GM12874 (cell line): ENCODE results near the gene SYT14.

Experiments
- CTCF ChIP-seq: IDR thresholded peaks from 2 replicates; pipeline ENCODE4 v1.5.1; 2011; ENCODE audit warnings: low read depth, mild to moderate bottlenecking, control low read depth, low read length, moderate library complexity; ENCODE audit not compliant: insufficient read depth

SYT14 gene

GRCh38 chr1:209937996-209938959 is at the start of gene SYT14:
TSS of gene SYT14 (plus strand) at chr1:209938217. CDS start at chr1:209938265, 48 bp downstream.
- no peak for TF ChIP-seq CTCF

- TF ChIP-seq CTCF: no peak
Observed at GRCh38 chr1:209889077-209889418, 49.0 kb upstream of the SYT14 start.

DNA sequence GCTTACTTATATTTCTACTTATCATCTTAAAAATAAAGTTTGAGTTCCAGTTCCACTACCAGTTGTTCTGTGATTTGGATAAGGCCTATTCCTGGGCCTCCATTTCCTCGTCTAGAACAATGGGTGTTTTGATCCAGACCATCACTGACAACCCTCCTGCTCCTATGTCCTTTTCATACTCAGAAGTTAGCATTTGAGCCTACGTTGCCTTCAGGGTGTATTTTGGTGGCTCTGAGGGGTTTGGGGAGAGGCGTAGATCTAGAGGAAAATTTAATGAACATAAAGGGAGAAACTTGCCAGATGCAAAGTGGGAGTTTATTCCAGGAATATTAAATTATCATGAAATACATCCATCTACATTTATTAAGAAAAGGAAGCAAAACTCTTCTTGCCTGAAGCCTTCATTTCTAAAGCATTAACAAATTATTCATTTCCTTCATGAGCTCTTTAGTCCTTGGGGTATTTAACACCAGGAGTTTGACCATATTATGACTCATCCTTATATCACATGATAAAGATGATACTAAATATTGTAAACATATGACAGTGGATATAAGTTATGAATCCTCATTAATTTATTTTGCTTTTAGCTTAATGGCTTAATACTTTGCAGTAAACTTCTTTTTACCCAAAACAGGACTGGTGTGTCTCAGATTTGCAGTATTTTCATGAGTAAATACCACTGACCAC is 47.2 kb upstream of the SYT14 start:
- TF ChIP-seq CTCF: no peak

- TF ChIP-seq CTCF: no peak
Observed at GRCh38 chr1:209893751-209894150, 44.3 kb upstream of the SYT14 start.

GRCh38 chr1:209895709-209896108 is 42.3 kb upstream of the SYT14 start:
- no peak for TF ChIP-seq CTCF

DNA sequence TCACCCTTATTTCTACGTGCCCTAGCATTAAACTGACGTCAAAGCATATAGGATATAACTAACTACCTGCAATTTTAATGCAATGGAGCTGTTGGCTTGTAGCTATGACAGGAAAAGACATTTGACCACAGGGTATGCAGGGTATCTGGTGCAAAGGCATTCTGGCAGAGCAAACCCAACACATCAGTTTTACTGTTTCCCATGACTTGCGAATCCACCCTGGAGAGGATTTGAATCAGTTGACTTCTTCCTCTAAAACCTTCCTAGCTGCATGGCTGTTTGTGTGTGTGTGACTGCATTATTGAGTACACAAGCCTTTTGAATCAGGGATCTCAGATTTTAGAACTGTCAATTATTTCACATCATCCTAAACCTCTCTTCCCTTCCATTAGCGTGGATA is 41.7 kb upstream of the SYT14 start:
- TF ChIP-seq CTCF: no peak

- TF ChIP-seq CTCF: peak; percentile 77
Observed at GRCh38 chr1:209899948-209900347, 38.1 kb upstream of the SYT14 start.
